ENCODE measurements around the gene PRDM5. TPM values are rescaled to one million over a fixed set of nuclear protein-coding genes. Genes with fewer than 3 reads are reported as not detected.

PRDM5 gene
- total RNA-seq, 1 donor from 2014 or later: 16.6 TPM

GRCh38 chr4:120916937-120917336, 5.6 kb downstream of the PRDM5 start:
- no peak for DNase-seq
- Mint-ChIP-seq H3K27ac (ENCODE audit: unreplicated experiment) (peak overlapping the region; percentile 83), H3K4me3 (ENCODE audit: unreplicated experiment) (peak overlapping the region; percentile 5), H3K4me1 (ENCODE audit: low read depth, unreplicated experiment) (peaks cover 24% of the 10 kb centered on the region), H3K9me3 (ENCODE audit: unreplicated experiment) (peaks cover 7% of the 10 kb centered on the region), H3K27me3 (ENCODE audit: unreplicated experiment) (peaks cover 7% of the 10 kb centered on the region), H3K36me3 (ENCODE audit: unreplicated experiment) (no peaks in the 10 kb centered on the region)
- TF ChIP-seq CTCF (IDR thresholded peaks at IDR 0.05; ENCODE audit: partially characterized antibody, unreplicated experiment): no peak

GRCh38 chr4:120915336-120915735, 7.2 kb downstream of the PRDM5 start:
- DNase-seq: no peak
- Mint-ChIP-seq H3K4me1 (ENCODE audit: low read depth, unreplicated experiment) (peaks cover 21% of the 10 kb centered on the region), H3K4me3 (ENCODE audit: unreplicated experiment) (peak overlapping the region; percentile 51), H3K27ac (ENCODE audit: unreplicated experiment) (peak overlapping the region; percentile 95), H3K27me3 (ENCODE audit: unreplicated experiment) (peaks cover 3% of the 10 kb centered on the region), H3K9me3 (ENCODE audit: unreplicated experiment) (peaks cover 4% of the 10 kb centered on the region), H3K36me3 (ENCODE audit: unreplicated experiment) (no peaks in the 10 kb centered on the region)
- TF ChIP-seq CTCF (IDR thresholded peaks at IDR 0.05; ENCODE audit: partially characterized antibody, unreplicated experiment): no peak

- no peak overlapping the region for H3K4me3 Mint-ChIP-seq (ENCODE audit: unreplicated experiment)
- no peak for DNase-seq
- no peak overlapping the region for H3K27ac Mint-ChIP-seq (ENCODE audit: unreplicated experiment)
- H3K9me3 Mint-ChIP-seq (ENCODE audit: unreplicated experiment): peaks cover 2% of the 10 kb centered on the region
- H3K4me1 Mint-ChIP-seq (ENCODE audit: low read depth, unreplicated experiment): no peaks in the 10 kb centered on the region
- no peaks in the 10 kb centered on the region for H3K36me3 Mint-ChIP-seq (ENCODE audit: unreplicated experiment)
- no peak for TF ChIP-seq CTCF (IDR thresholded peaks at IDR 0.05; ENCODE audit: partially characterized antibody, unreplicated experiment)
- no peaks in the 10 kb centered on the region for H3K27me3 Mint-ChIP-seq (ENCODE audit: unreplicated experiment)
Measured at GRCh38 chr4:120903419-120903818, 19.1 kb downstream of the PRDM5 start.

GRCh38 chr4:120902925-120903324, 19.6 kb downstream of the PRDM5 start:
- TF ChIP-seq CTCF (IDR thresholded peaks at IDR 0.05; ENCODE audit: partially characterized antibody, unreplicated experiment): no peak
- no peak overlapping the region for H3K4me3 Mint-ChIP-seq (ENCODE audit: unreplicated experiment)

GRCh38 chr4:120901731-120902130, 20.8 kb downstream of the PRDM5 start:
- Mint-ChIP-seq H3K9me3 (ENCODE audit: unreplicated experiment) (no peaks in the 10 kb centered on the region), H3K36me3 (ENCODE audit: unreplicated experiment) (no peaks in the 10 kb centered on the region), H3K27ac (ENCODE audit: unreplicated experiment) (no peak overlapping the region), H3K4me1 (ENCODE audit: low read depth, unreplicated experiment) (no peaks in the 10 kb centered on the region), H3K4me3 (ENCODE audit: unreplicated experiment) (no peak overlapping the region), H3K27me3 (ENCODE audit: unreplicated experiment) (no peaks in the 10 kb centered on the region)
- no peak for DNase-seq
- TF ChIP-seq CTCF (IDR thresholded peaks at IDR 0.05; ENCODE audit: partially characterized antibody, unreplicated experiment): no peak

More at GRCh38 chr4:120902925-120903324, 19.6 kb downstream of the PRDM5 start:
- Mint-ChIP-seq H3K27ac (ENCODE audit: unreplicated experiment) (no peak overlapping the region), H3K36me3 (ENCODE audit: unreplicated experiment) (no peaks in the 10 kb centered on the region), H3K27me3 (ENCODE audit: unreplicated experiment) (no peaks in the 10 kb centered on the region), H3K9me3 (ENCODE audit: unreplicated experiment) (peaks cover 2% of the 10 kb centered on the region), H3K4me1 (ENCODE audit: low read depth, unreplicated experiment) (no peaks in the 10 kb centered on the region)
- DNase-seq: no peak

All from glutamatergic neuron (in vitro differentiated cells).